Cortex of kidney (tissue), 1 donor: Measurements from ENCODE around the gene NEK6.

Source experiments
- DNase-seq: peaks from one replicate; lab custom pipeline; 2025; lab: John Stamatoyannopoulos, UW

NEK6 gene

DNA sequence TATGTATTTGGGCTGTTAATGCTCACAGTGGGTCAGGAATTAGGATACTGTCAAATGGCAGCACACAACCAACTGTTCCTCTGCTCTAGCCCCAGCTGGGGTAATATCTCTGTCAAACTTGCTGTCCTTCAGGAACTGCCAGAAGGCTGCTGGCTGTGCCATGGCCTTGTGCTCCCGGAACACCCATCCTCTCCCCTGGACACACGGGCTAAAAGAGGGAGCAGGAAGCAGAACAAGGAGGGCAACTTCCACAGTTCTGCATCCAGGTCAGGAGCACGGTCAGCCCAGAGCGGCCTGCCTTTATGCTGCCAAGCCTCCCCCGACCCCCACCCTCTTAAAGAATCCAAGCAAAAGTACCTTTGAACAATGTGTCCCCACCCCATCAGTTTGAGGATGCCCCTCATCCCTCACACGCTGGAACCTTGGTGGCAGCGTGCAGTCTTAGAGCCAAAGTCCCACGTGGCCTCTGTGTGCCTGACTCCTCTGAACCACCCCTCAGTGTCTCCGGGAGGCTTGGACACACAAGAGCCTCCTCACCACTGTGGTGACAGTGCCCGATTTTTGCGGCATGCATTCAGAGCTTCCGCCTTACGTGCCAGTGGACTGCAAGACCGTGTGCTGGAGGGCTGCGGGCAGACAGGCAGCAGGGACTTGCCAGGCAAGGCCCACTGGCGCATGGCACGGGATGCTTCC, 96.7 kb downstream of the NEK6 start:
- no peak for DNase-seq

DNA sequence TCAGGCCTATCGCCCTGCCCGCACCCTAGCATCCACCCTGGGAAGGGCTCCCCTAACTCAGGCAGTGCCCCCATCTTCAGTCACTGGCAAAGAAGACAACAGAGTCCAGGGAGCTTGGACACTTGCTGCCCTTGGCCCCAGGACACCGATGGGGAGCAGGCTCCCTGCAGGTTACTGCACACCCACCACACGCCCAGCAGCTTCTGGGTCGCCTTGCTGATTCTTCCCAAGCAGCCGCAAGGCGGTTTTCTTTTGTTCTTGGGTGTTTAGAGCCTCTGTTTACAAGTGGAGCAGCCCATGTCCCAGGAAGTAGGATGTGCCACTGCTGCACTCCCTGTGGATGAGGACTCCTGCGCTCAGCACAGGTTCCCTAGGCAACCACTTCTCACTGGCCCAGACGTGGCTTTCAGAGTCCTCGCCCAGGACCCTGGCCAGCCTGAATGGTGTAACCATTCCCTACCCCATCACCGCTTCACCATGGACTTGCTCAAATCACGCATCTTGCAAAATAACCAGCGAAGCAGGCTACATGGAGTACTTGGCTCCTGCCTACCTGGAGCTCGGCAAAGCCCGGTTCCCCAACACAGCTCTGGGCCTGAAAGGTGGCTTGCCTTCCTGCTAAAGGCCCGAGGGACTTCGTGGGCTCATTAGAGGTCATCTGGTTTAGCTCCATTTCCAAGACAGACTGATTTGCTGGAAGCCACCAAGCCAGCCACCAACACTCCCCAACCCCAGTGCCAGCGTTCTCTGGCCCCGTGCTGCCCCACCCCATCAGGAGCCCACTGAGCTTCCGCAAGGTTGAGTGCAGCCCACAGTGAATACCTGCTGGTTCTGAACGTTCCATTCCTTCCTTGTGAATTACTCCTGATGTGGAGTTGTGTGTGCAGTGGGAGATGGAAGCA, 97.5 kb downstream of the NEK6 start:
- no peak for DNase-seq

GRCh38 chr9:124355941-124356744, 98.4 kb downstream of the NEK6 start:
- DNase-seq = no peak

DNA sequence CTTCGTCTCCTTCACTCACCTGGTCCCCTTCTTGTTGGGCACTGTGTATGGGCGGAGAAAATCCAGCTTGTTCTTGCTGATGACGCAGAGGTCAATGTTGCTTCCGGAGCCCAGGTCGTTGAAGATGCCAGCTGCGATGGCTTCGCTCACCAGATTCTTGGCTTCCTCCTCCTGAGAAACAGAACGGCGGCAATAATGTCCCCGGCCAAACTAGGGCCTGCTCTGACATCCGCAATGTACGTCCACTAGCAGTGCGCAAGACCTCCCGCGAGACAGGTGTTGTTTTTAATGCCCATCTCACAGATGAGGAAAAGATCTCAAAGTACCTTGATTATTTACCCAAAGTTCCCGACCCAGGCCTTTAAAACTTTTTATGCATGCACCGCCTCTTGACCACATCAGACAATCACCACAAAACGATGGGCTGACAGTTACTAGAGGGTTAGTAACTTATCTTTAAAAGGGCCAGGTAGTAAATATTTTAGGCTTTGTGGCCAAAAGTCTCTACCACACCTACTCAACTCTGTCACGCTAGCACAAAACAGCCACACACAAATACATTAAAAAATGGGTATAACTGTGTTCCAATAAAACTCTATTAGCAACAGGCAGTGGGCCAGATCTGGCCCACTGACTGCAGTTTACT, 99.1 kb downstream of the NEK6 start:
- no peak for DNase-seq

GRCh38 chr9:124357721-124358361, 100.1 kb downstream of the NEK6 start:
- no peak for DNase-seq

GRCh38 chr9:124358631-124359030, 100.9 kb downstream of the NEK6 start:
- no peak for DNase-seq

DNA sequence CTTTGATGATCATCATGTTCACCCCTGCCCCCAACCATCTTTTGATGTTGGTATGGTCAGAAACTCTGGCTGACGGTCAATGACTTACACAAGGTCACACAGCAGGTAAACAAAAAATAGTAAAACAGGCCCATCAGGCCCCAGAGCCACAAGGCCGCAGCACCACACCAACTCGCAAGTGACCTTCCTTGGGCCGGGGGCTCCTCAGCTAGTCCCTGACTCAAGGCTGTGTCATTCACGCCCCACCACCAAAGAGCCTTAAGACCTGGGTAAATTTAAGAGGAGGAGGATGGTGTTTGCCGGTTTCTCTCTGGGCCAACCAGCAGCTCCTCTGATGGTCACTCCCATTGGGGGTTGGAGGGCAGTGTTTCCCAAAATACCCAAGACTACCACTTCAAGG, 101.7 kb downstream of the NEK6 start:
- DNase-seq = no peak

DNA sequence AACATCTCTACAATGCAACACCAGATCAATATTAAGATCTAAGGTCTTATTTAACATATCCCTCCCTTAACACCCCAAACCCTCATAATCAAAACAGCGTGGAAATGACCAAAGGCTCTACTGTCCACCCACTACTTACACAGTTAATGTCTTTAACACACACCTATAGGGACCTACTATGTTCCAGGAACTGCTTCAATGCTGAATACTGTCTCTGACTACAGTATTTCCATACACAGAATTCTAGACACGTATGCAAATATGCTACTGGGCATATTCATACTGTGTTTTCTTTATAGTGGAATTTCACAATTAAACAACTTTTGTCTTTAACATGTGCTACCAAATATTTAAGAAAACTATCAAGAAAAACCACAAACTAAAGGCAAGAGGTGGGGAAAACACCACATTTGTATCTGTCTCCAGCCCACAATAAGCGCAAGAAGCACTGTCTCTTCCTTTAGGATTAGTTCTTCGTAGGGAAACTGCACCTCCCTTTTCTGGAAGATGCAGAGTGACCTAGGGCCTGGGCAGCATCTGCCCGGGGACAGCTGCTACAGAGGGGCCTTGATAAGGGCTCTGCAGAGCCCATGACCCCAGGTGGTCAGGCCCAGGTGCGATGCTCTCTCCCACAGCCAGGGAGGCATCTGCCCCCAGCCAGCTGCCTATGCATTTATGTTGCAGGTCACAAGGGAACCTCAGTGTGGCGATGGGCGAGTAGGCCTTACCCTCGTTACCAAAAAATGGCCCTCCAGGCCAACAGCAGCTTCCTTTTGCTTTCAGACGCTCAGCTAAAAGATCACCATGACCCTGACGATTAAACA, 102.3 kb downstream of the NEK6 start:
- DNase-seq = no peak

DNA sequence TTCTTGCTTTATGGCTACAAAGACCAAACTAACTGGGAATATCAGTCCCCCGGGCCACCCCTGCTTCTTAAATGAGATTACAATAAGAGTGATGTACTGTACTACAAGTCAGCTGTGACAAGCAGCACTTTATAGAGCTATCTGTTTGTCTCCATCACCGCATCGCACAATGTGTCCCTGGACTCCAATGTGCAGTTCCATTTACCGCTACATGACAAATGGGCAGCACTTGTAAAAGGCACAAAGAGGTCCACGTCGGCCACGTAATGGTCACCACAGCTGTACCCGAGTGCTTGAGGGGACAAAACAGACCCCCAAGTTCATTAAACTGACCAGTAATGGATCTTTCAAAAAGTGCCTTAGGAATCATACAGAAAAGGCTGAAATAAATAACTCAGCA, 103.4 kb downstream of the NEK6 start:
- no peak for DNase-seq

GRCh38 chr9:124363326-124364096, 105.8 kb downstream of the NEK6 start:
- no peak for DNase-seq

DNA sequence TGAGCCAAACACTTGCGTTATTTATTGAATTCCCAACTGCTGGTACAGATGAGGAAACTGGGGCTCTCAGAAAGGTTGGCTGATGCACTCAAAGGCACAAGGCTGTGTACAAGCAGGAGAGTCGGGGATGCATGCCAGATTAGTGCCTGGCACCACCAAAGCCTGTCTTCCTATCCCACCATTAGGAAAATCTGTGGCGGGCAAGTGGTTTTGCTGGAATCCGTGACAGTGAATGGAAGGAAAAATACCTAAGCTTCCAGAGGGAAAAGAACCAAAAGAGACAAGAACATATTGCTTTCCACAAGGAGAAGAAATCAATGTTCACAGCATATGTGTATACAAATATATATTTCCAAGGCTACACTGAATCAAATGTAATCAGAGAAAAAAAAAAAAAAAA, 106.4 kb downstream of the NEK6 start:
- DNase-seq = no peak

DNA sequence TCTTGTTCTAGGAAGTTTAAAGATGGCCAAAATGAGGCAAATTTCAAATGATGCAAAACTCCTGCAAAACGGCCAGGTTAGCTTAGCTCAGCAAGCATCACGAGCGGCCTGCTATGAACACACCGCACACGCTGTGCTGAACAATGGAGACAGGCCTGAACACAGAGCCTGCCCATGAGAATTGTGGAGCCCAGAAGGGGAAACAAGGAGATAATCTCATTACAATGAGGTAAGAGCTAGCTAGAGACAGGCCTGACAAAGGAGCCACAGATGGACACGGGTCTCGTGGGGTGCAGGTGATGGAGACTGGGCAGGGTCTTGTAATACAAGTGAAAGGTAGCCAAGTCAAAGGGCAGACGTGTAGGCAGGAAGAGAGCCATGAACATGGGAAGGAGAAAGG, 107.3 kb downstream of the NEK6 start:
- DNase-seq = no peak

DNA sequence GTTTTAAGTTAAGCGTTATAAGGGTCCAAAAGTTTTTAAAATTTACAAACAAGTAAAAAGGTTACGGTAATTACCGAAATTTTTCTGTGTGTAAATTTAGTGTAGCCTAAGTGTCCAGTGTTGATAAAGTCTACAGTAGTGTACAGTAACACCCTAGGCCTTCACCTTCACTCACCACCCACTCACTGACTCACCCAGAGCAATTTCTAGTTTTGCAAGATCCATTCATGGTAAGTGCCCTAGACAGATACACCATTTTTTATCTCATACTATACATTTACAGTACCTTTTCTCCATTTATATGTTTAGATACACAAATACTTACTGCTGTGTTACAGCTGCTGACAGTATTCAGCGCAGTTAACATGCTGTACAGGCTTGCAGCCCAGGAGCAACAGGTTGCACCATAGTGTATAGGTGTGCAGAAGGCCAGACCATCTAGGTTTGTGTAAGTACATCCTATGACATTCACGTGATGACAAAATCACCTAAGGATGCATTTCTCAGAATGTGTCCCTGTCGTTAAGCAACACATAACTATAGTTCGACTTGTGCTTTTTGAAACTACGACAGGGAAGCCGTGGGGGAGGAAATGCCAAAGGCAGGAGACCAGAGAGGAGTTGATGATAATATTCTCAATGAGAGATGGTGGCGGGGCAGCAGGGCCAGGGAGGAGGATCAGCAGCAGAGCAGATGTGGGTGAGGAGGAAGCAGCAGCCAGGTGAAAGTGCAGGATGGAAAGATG, 108.9 kb downstream of the NEK6 start:
- no peak for DNase-seq

DNA sequence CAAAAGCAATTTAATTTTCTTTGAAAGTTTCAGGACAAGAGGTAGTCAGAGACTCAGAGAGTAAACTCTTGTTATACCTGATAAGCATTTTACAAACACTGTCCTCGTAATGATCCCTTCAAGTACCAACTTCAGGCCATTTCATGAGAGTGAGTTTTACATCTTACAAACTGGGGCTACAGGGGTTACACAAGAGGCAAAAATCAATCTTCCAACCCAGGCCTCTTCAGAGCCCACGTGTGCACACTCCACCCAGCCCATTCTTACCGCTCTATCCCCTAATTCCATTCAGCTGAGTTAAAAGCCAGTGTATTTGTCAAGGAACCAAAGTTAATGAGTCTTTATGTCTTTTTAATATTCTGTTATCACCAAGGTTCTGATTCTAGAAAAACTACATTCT, 110.9 kb downstream of the NEK6 start:
- DNase-seq = no peak

GRCh38 chr9:124369231-124369797, 111.6 kb downstream of the NEK6 start:
- no peak for DNase-seq

DNA sequence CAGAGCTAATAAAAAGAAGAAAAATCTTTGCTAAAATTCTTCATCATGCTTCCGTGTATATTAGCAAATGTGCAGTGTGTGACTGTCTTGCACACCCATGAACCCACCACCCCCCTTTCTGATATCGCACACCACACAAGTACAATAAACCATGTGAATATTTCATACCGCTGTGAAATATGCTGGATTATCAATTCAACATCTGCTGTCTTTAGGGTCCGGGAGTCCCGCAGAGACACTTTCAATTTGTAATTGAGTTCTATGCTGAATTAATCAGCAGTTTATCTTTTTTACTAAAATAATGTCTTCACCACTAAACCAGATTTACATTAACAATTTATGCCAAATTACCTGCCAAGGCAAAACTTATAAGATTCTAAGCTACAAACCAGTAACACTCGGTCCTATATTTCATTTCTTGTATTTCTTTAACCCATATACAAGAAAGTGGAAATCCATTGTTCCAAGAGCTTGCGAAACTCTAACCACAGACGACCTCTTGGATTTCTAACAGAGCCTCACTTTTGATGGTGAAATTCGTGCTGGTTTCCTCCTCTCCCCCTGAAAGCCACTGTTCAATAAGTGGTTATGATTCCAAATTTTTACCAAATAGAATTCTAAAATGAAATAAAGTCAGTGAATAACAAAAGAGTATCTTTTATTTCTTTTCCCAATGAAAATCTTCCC, 113.3 kb downstream of the NEK6 start:
- DNase-seq = no peak

- DNase-seq = no peak
Observed at GRCh38 chr9:124372038-124372437, 114.3 kb downstream of the NEK6 start.

DNA sequence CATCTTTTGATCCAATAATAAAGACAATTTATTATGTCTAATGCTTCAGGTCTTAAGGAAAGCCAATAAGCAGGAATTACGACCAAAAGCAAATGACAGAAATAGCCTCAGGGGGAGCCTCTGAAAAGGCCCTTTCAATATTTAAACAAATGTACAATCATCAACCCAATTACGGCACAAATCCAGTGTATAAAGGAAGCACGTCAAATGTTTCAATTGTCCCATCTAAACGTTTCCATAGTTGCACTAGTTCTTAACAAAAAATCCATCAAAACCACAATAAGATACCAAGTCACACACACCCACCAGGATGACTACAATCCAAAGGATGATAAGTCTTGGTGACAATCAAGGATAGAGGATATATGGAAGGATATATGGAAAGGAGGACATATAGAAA, 115.6 kb downstream of the NEK6 start:
- DNase-seq = no peak
